ENCODE measurements around the gene CCDC9B. TPM values are rescaled to one million over a fixed set of nuclear protein-coding genes. Genes with fewer than 3 reads are reported as not detected.

Gene CCDC9B
- total RNA-seq, 6 donors from 2014 or later = 15.5 to 140 (median 68.1) TPM

- DNase-seq (peak in 1 of 2 donors; percentile 63), ATAC-seq (ENCODE audit: low FRiP score in 2 of 2) (peak in 1 of 2 donors; percentile 48)
- Histone ChIP-seq H3K27me3 (no peaks in the 10 kb centered on the region), H3K36me3 (peaks cover 0 to 3% (median 1%) of the 10 kb centered on the region in 4 donors), H3K4me1 (peaks cover 12 to 24% (median 19%) of the 10 kb centered on the region in 4 donors), H3K9me3 (no peaks in the 10 kb centered on the region), H3K27ac (peak overlapping the region; percentile 71 to 90 (median 88)), H3K4me3 (peak overlapping the region in 3 of 4 donors; percentile 32 to 55 (median 44))
- 81 to 83% methylated on average over 3 to 5 of the region's 5 CpGs for WGBS, 2 donors
- TF ChIP-seq EP300 (IDR thresholded peaks at IDR 0.05) (no peak), POLR2A (IDR thresholded peaks at IDR 0.05) (no peak), CTCF (IDR thresholded peaks at IDR 0.05) (no peak), POLR2AphosphoS5 (IDR thresholded peaks at IDR 0.05) (no peak)
These were observed 34.4 kb downstream of the CCDC9B start for GRCh38 chr15:40306371-40306770.

GRCh38 chr15:40305281-40305680 is 35.5 kb downstream of the CCDC9B start:
- H3K36me3 ChIP-seq = peaks cover 0 to 3% (median 1%) of the 10 kb centered on the region in 4 donors
- 95 to 98% methylated on average over 4 of the region's 4 CpGs for WGBS, 2 donors
- H3K4me3 ChIP-seq = no peak overlapping the region
- no peaks in the 10 kb centered on the region for H3K9me3 ChIP-seq
- ATAC-seq (ENCODE audit: low FRiP score in 2 of 2) (no peak), DNase-seq (no peak)
- H3K27me3 ChIP-seq = no peaks in the 10 kb centered on the region
- no peak overlapping the region for H3K27ac ChIP-seq
- TF ChIP-seq EP300 (IDR thresholded peaks at IDR 0.05) (no peak), CTCF (IDR thresholded peaks at IDR 0.05) (no peak), POLR2AphosphoS5 (IDR thresholded peaks at IDR 0.05) (no peak), POLR2A (IDR thresholded peaks at IDR 0.05) (no peak)
- peaks cover 12 to 24% (median 19%) of the 10 kb centered on the region in 4 donors for H3K4me1 ChIP-seq

GRCh38 chr15:40303576-40303975 is 37.2 kb downstream of the CCDC9B start:
- no peak for DNase-seq
- TF ChIP-seq POLR2AphosphoS5 (IDR thresholded peaks at IDR 0.05) (no peak), EP300 (IDR thresholded peaks at IDR 0.05) (no peak), CTCF (IDR thresholded peaks at IDR 0.05) (no peak), POLR2A (IDR thresholded peaks at IDR 0.05) (no peak)
- H3K36me3 ChIP-seq = peaks cover 0 to 6% (median 1%) of the 10 kb centered on the region in 4 donors
- H3K27me3 ChIP-seq = no peaks in the 10 kb centered on the region
- H3K4me1 ChIP-seq = peaks cover 0 to 12% (median 9%) of the 10 kb centered on the region in 4 donors
- no peak for ATAC-seq (ENCODE audit: low FRiP score in 2 of 2)
- H3K27ac ChIP-seq = no peak overlapping the region
- 88 to 93% methylated on average over 2 of the region's 2 CpGs for WGBS, 2 donors
- no peak overlapping the region for H3K4me3 ChIP-seq
- no peaks in the 10 kb centered on the region for H3K9me3 ChIP-seq

GRCh38 chr15:40302981-40303380 is 37.8 kb downstream of the CCDC9B start:
- ATAC-seq (ENCODE audit: low FRiP score in 2 of 2) (no peak), DNase-seq (no peak)
- no peak for TF ChIP-seq POLR2AphosphoS5 (IDR thresholded peaks at IDR 0.05)
- no peak for TF ChIP-seq EP300 (IDR thresholded peaks at IDR 0.05)
- no peak for TF ChIP-seq CTCF (IDR thresholded peaks at IDR 0.05)
- no peak for TF ChIP-seq POLR2A (IDR thresholded peaks at IDR 0.05)
- Histone ChIP-seq H3K4me3 (no peak overlapping the region), H3K36me3 (peaks cover 0 to 10% (median 1%) of the 10 kb centered on the region in 4 donors), H3K27ac (no peak overlapping the region), H3K9me3 (no peaks in the 10 kb centered on the region), H3K27me3 (no peaks in the 10 kb centered on the region), H3K4me1 (peaks cover 0 to 6% (median 6%) of the 10 kb centered on the region in 4 donors)
- 76 to 82% methylated on average over 5 to 9 of the region's 11 CpGs for WGBS, 2 donors

GRCh38 chr15:40302288-40302886 is 38.4 kb downstream of the CCDC9B start:
- Histone ChIP-seq H3K4me1 (peaks cover 0 to under 1% (median 0%) of the 10 kb centered on the region in 4 donors), H3K27ac (no peak overlapping the region), H3K36me3 (peaks cover 0 to 10% (median 1%) of the 10 kb centered on the region in 4 donors), H3K4me3 (no peak overlapping the region), H3K27me3 (no peaks in the 10 kb centered on the region), H3K9me3 (no peaks in the 10 kb centered on the region)
- ATAC-seq (ENCODE audit: low FRiP score in 2 of 2) (no peak), DNase-seq (peak in 1 of 2 donors; percentile 43)
- TF ChIP-seq POLR2A (IDR thresholded peaks at IDR 0.05) = no peak
- TF ChIP-seq POLR2AphosphoS5 (IDR thresholded peaks at IDR 0.05) = no peak
- TF ChIP-seq CTCF (IDR thresholded peaks at IDR 0.05) = no peak
- TF ChIP-seq EP300 (IDR thresholded peaks at IDR 0.05) = no peak
- WGBS, 2 donors = 91 to 94% methylated on average over 4 to 19 of the region's 19 CpGs

All from upper lobe of left lung (tissue), 6 donors.